GM12878 (cell line): ENCODE results near the gene EN1. TPM values are rescaled to one million over a fixed set of nuclear protein-coding genes. Genes with fewer than 3 reads are reported as not detected.

Experiments used
- ATAC-seq: fragments of 200-7000 bp; cut with Tn5 transposase; 3 replicates; pipeline ENCODE4 v1.9.1; 2020; ENCODE audit warnings: mild to moderate bottlenecking, moderate library complexity
- BruUV-seq: library from RNA; stranded (reverse); fragments of 400-500 nt; replicated peaks from 2 replicates; lab custom pipeline; 2021; lab: Mats Ljungman, UMichigan
- CTCF ChIA-PET: fragments of 300-600 bp; sonication (Branson Sonifier 250); formaldehyde crosslinking; extraction: SDS; loops from one replicate; lab custom pipeline; 2021; ENCODE audit warnings: inconsistent platforms; lab: Yijun Ruan, JAX
- POLR2A ChIA-PET: fragments of 350-600 bp; formaldehyde crosslinking; extraction: SDS; loops from one replicate; lab custom pipeline; 2021; ENCODE audit warnings: inconsistent platforms; lab: Charles Lee
- RAD21 ChIA-PET: fragments of 300-600 bp; sonication (Branson Sonifier 250); formaldehyde crosslinking; loops from one replicate; lab custom pipeline; 2023; ENCODE audit warnings: antibody characterized with exemption; ENCODE audit not compliant: unreplicated experiment; lab: Charles Lee
- SMC1A ChIA-PET: fragments of 300-600 bp; sonication (Branson Sonifier 250); formaldehyde crosslinking; loops from one replicate; lab custom pipeline; 2023; ENCODE audit not compliant: unreplicated experiment, uncharacterized antibody; lab: Charles Lee
- DNase-seq: peaks from one replicate; pipeline ENCODE4 v3.0.0-alpha.2; 2011; ENCODE audit warnings: low read depth, low spot score
- FAIRE-seq: peaks from 3 replicates; lab custom pipeline; 2011; peaks lifted over from hg19 to GRCh38; lab: Jason Lieb, UNC
- H2AFZ ChIP-seq: 2 replicates; pipeline ENCODE4 v1.6.0; 2011; ENCODE audit warnings: low read depth, low read length, control low read depth; ENCODE audit not compliant: control insufficient read depth
- H3K27ac ChIP-seq: 2 replicates; pipeline ENCODE4 v1.5.1; 2011; ENCODE audit warnings: control low read depth; ENCODE audit not compliant: control insufficient read depth, insufficient read depth
- H3K27me3 ChIP-seq, 2 experiments: replicated peaks in 1 of 2; 2 replicates each; pipeline versions ENCODE4 v1.6.0 to v1.6.1; 2011; ENCODE audit warnings: low read length in 1 of 2; ENCODE audit not compliant: control insufficient read depth in 2 of 2, insufficient read depth in 2 of 2
- H3K36me3 ChIP-seq, 2 experiments: 2 replicates each; pipeline ENCODE4 v1.5.1; 2011; ENCODE audit warnings: low read length in 1 of 2; ENCODE audit not compliant: control insufficient read depth in 2 of 2, insufficient read depth in 2 of 2
- H3K4me1 ChIP-seq: 2 replicates; pipeline ENCODE4 v1.6.1; 2011; ENCODE audit warnings: mild to moderate bottlenecking, low read length, moderate library complexity, mixed read lengths; ENCODE audit not compliant: control insufficient read depth, insufficient read depth
- H3K4me2 ChIP-seq: 2 replicates; pipeline ENCODE4 v1.6.0; 2011; ENCODE audit warnings: control low read depth; ENCODE audit not compliant: control insufficient read depth, insufficient read depth
- H3K4me3 ChIP-seq: fragments of 200-600 bp; sonication (generic); 2 replicates; pipeline ENCODE4 v1.5.1; 2016
- H3K79me2 ChIP-seq: 2 replicates; pipeline ENCODE4 v1.6.0; 2011; ENCODE audit warnings: low read length; ENCODE audit not compliant: control insufficient read depth, insufficient read depth
- H3K9ac ChIP-seq: 2 replicates; pipeline ENCODE4 v1.8.0; 2011; ENCODE audit warnings: low read length, control low read depth, mixed read lengths; ENCODE audit not compliant: control insufficient read depth, insufficient read depth
- H3K9me3 ChIP-seq: replicated peaks from 3 replicates; pipeline ENCODE4 v1.5.1; 2011; ENCODE audit warnings: mild to moderate bottlenecking, low read length; ENCODE audit not compliant: control insufficient read depth, insufficient read depth
- H4K20me1 ChIP-seq: 2 replicates; pipeline ENCODE4 v1.6.0; 2011; ENCODE audit not compliant: control insufficient read depth, insufficient read depth
- ATF7 ChIP-seq: fragments of 450-650 bp; IDR thresholded peaks from 2 replicates; pipeline ENCODE4 v1.6.1; 2016; ENCODE audit warnings: low read depth, mild to moderate bottlenecking
- HCFC1 ChIP-seq: fragments of 150-350 bp; IDR thresholded peaks from 2 replicates; pipeline ENCODE4 v1.6.1; 2014; ENCODE audit warnings: low read length
- IKZF2 ChIP-seq, 2 experiments: fragments of 450-650 bp; IDR thresholded peaks; 2 replicates each; pipeline ENCODE4 v1.6.1; 2017; ENCODE audit warnings: mild to moderate bottlenecking in 2 of 2, moderate library complexity in 2 of 2
- MEF2B ChIP-seq: fragments of 450-650 bp; IDR thresholded peaks from 2 replicates; pipeline ENCODE4 v1.6.1; 2018; ENCODE audit warnings: mild to moderate bottlenecking, moderate library complexity; ENCODE audit not compliant: partially characterized antibody, poor library complexity, severe bottlenecking
- NR2C1 ChIP-seq: fragments of 450-650 bp; IDR thresholded peaks from 2 replicates; pipeline ENCODE4 v1.6.1; 2017; ENCODE audit warnings: antibody characterized with exemption, mild to moderate bottlenecking, moderate library complexity
- NR2C2 ChIP-seq: IDR thresholded peaks from 2 replicates; pipeline ENCODE4 v1.6.1; 2011; ENCODE audit warnings: borderline replicate concordance, low read depth; ENCODE audit not compliant: control insufficient read depth, insufficient read length
- RAD51 ChIP-seq: fragments of 450-650 bp; IDR thresholded peaks from 2 replicates; pipeline ENCODE4 v1.6.1; 2016; ENCODE audit warnings: moderate library complexity, mild to moderate bottlenecking, inconsistent platforms
- SIX5 ChIP-seq: IDR thresholded peaks from 2 replicates; pipeline ENCODE4 v1.6.1; 2011; ENCODE audit warnings: mild to moderate bottlenecking, low read depth, low read length, moderate library complexity; ENCODE audit not compliant: severe bottlenecking
- SRF ChIP-seq, 2 experiments: IDR thresholded peaks; 2 replicates each; pipeline ENCODE4 v1.6.1; 2011; ENCODE audit warnings: low read depth in 2 of 2, low read length in 2 of 2, mild to moderate bottlenecking in 1 of 2, moderate library complexity in 1 of 2
- YY1 ChIP-seq: IDR thresholded peaks from 2 replicates; pipeline ENCODE4 v1.6.1; 2011; ENCODE audit warnings: low read depth, mild to moderate bottlenecking, low read length
- WGBS: methylation state at CpG from one replicate; pipeline ENCODE4 v1.1.6; 2016; ENCODE audit warnings: low lambda C conversion rate; ENCODE audit not compliant: insufficient replicate concordance, insufficient coverage; ENCODE audit errors: missing lambda C conversion rate; 5-methylcytosine and 5-hydroxymethylcytosine counted together
- in situ Hi-C: fragments of 300-500 bp; cut with MboI; formaldehyde crosslinking; loops from 9 replicates; pipeline ENCODE4 v1.14.3; 2018; ENCODE audit warnings: mixed read lengths
- intact Hi-C: fragments of 100-400 bp; cut with micrococcal nuclease; formaldehyde crosslinking; loops from one replicate; pipeline ENCODE4 v1.14.2; 2022; ENCODE audit not compliant: unreplicated experiment
- polyA plus RNA-seq, 11 experiments: library from polyadenylated mRNA; depleted of rRNA in 4 of 11; unstranded in 6 of 11; stranded (reverse) in 5 of 11; fragments of >200 nt; fragmentation: Nextera tagmentation in 4 of 11; fragmentation: Illumina TruSeq in 1 of 11; extraction: Ambion mirVana in 4 of 11; extraction: Trizol in 1 of 11; gene quantifications; 1 replicate in 1 of 11; 2 replicates in 10 of 11; pipeline versions ENCODE4 v1.2.1 to v1.2.3, GENCODE V29; 2011 to 2016; ENCODE audit warnings: inconsistent platforms in 2 of 11, missing spikeins in 2 of 11, low read depth in 1 of 11
- total RNA-seq, 4 experiments: library from RNA; depleted of rRNA in 3 of 4; stranded (reverse); fragments of >200 nt in 3 of 4; fragmentation: Illumina TruSeq in 1 of 4; extraction: Trizol in 1 of 4; gene quantifications; 2 replicates each; pipeline versions ENCODE4 v1.2.1 to v1.2.3, GENCODE V29; 2013 to 2021
- TF ChIP-seq, protein P1 (sequence below): fragments of 450-650 bp; IDR thresholded peaks from 2 replicates; pipeline ENCODE4 v1.6.1; 2017; ENCODE audit warnings: mild to moderate bottlenecking, low read depth, inconsistent platforms; ENCODE audit not compliant: poor library complexity, severe bottlenecking
- TF ChIP-seq, protein P2 (sequence below): IDR thresholded peaks from 2 replicates; pipeline ENCODE4 v1.6.1; 2011; ENCODE audit warnings: low read depth, low read length, improper control_type of control experiment, borderline replicate concordance
- TF ChIP-seq, protein P3 (sequence below): fragments of 450-650 bp; formaldehyde crosslinking; IDR thresholded peaks from 2 replicates; pipeline ENCODE4 v1.4.0; 2020; ENCODE audit warnings: mild to moderate bottlenecking, moderate library complexity
- TF ChIP-seq, protein P4 (sequence below): IDR thresholded peaks from 2 replicates; pipeline ENCODE4 v1.6.1; 2011; ENCODE audit warnings: borderline replicate concordance, low read depth, mild to moderate bottlenecking, moderate library complexity, mixed read lengths, low read length; ENCODE audit not compliant: insufficient read depth; ENCODE audit errors: extremely low read length

EN1 gene
- total and polyA plus RNA-seq, 10 of the 15 experiments (the other 5 are each of a cell fraction or from before 2014, with no cell fraction given) = not detected

DNA sequence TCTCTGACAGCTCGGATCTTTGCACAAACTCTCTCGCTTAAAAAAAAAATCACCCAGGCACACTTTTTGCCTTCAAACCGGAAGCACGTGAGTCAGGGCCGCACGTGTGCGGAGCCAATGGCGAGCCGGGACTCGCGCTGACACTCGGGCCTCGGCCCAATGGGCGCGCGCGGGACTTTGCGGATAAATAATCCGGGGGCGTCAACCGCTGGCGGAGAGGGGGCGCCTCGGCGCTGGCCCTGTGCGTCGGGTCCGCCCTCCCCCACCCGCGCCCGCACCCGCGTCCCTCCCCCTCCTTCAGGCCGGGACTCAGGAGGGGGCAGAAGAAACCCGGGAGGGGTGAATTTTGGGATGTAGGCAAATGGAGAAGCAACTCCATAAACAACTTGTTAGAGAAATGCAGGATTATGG lies 319 bp upstream of the EN1 start:
- RAD21 ChIA-PET = no interaction called here
- 59% methylated on average over 35 of the region's 35 CpGs for WGBS
- no peak overlapping the region for H2AFZ ChIP-seq

More for the DNA sequence above, 319 bp upstream of the EN1 start:
- Histone ChIP-seq H3K4me3 (no peak overlapping the region), H3K9ac (no peak overlapping the region), H3K9me3 (no peaks in the 10 kb centered on the region), H4K20me1 (no peaks in the 10 kb centered on the region), H3K4me1 (no peaks in the 10 kb centered on the region), H3K27me3 (peaks cover 14 to 24% of the 10 kb centered on the region in 2 experiments), H3K27ac (no peak overlapping the region), H3K79me2 (no peaks in the 10 kb centered on the region), H3K36me3 (no peaks in the 10 kb centered on the region), H3K4me2 (no peak overlapping the region)
- ChIA-PET CTCF (no interaction called here), POLR2A (no interaction called here), SMC1A (interaction anchor here (0.6 kb wide), 1 partner anchor 544 kb away, joined by 3 read pairs; no protein-coding TSS in a partner anchor)
- no peak for FAIRE-seq
- in situ Hi-C loops = no loop called here
- ATAC-seq = no peak
- TF ChIP-seq SRF (IDR thresholded peaks at IDR 0.05; ENCODE audit: low read depth in 2 of 2, low read length in 2 of 2) (no peak), NR2C2 (no peak), IKZF2 (IDR thresholded peaks at IDR 0.05) (no peak), MEF2B (no peak), ATF7 (no peak), SIX5 (no peak), NR2C1 (no peak), HCFC1 (no peak), YY1 (no peak), RAD51 (no peak)
- TF ChIP-seq, protein P1, sequence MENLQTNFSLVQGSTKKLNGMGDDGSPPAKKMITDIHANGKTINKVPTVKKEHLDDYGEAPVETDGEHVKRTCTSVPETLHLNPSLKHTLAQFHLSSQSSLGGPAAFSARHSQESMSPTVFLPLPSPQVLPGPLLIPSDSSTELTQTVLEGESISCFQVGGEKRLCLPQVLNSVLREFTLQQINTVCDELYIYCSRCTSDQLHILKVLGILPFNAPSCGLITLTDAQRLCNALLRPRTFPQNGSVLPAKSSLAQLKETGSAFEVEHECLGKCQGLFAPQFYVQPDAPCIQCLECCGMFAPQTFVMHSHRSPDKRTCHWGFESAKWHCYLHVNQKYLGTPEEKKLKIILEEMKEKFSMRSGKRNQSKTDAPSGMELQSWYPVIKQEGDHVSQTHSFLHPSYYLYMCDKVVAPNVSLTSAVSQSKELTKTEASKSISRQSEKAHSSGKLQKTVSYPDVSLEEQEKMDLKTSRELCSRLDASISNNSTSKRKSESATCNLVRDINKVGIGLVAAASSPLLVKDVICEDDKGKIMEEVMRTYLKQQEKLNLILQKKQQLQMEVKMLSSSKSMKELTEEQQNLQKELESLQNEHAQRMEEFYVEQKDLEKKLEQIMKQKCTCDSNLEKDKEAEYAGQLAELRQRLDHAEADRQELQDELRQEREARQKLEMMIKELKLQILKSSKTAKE = no peak
- TF ChIP-seq, protein P2, sequence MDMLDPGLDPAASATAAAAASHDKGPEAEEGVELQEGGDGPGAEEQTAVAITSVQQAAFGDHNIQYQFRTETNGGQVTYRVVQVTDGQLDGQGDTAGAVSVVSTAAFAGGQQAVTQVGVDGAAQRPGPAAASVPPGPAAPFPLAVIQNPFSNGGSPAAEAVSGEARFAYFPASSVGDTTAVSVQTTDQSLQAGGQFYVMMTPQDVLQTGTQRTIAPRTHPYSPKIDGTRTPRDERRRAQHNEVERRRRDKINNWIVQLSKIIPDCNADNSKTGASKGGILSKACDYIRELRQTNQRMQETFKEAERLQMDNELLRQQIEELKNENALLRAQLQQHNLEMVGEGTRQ = no peak
- TF ChIP-seq, protein P3, sequence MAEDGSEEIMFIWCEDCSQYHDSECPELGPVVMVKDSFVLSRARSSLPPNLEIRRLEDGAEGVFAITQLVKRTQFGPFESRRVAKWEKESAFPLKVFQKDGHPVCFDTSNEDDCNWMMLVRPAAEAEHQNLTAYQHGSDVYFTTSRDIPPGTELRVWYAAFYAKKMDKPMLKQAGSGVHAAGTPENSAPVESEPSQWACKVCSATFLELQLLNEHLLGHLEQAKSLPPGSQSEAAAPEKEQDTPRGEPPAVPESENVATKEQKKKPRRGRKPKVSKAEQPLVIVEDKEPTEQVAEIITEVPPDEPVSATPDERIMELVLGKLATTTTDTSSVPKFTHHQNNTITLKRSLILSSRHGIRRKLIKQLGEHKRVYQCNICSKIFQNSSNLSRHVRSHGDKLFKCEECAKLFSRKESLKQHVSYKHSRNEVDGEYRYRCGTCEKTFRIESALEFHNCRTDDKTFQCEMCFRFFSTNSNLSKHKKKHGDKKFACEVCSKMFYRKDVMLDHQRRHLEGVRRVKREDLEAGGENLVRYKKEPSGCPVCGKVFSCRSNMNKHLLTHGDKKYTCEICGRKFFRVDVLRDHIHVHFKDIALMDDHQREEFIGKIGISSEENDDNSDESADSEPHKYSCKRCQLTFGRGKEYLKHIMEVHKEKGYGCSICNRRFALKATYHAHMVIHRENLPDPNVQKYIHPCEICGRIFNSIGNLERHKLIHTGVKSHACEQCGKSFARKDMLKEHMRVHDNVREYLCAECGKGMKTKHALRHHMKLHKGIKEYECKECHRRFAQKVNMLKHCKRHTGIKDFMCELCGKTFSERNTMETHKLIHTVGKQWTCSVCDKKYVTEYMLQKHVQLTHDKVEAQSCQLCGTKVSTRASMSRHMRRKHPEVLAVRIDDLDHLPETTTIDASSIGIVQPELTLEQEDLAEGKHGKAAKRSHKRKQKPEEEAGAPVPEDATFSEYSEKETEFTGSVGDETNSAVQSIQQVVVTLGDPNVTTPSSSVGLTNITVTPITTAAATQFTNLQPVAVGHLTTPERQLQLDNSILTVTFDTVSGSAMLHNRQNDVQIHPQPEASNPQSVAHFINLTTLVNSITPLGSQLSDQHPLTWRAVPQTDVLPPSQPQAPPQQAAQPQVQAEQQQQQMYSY = no peak
- TF ChIP-seq, protein P4, sequence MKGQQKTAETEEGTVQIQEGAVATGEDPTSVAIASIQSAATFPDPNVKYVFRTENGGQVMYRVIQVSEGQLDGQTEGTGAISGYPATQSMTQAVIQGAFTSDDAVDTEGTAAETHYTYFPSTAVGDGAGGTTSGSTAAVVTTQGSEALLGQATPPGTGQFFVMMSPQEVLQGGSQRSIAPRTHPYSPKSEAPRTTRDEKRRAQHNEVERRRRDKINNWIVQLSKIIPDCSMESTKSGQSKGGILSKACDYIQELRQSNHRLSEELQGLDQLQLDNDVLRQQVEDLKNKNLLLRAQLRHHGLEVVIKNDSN = no peak
- no peak for DNase-seq
- no TSS peak for BruUV-seq
- intact Hi-C loops = no loop called here
